HCEC 1CT (cell line): ENCODE results near the gene ANKMY1.

Experiments
- DNase-seq: peaks from one replicate; pipeline ENCODE4 v3.0.0-alpha.2; 2017

The ANKMY1 gene

DNA sequence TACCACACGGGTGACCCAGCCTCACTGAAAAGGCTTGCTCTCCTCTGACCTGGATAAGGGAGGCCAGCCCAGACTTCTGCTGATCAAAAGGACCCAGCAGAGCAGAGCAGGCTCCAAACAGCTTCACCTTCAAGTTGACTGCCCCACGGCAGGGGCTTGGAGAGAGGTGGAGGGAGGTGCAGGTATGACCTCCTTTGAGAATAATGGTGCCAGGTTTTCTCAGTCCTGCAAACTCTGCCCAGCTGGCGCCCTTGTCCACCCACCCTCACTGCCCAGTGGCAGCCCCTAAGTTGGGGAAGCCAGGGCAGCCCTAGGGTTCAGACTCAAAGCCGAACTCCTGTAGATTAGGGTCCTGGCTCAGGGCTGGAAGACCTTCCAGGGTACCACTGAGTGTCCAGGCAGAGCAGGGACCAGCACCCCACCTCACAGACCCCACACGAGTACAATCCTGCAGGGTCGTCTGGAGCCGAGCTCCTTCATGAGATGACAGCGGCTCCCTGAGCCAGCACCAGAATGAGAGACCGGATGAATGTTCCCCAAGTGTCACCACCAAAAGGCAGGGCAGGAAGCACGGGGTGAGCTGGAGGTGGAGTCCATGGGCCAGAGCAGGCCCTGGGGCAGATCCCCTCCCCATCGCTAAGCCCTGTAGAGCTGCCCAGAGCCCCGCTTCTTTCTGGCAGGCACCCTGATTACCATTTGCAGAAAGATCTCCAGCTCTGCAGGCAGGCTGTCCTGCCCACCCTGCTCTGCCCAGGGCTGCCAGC, 125.9 kb downstream of the ANKMY1 start:
- DNase-seq, result no peak

DNA sequence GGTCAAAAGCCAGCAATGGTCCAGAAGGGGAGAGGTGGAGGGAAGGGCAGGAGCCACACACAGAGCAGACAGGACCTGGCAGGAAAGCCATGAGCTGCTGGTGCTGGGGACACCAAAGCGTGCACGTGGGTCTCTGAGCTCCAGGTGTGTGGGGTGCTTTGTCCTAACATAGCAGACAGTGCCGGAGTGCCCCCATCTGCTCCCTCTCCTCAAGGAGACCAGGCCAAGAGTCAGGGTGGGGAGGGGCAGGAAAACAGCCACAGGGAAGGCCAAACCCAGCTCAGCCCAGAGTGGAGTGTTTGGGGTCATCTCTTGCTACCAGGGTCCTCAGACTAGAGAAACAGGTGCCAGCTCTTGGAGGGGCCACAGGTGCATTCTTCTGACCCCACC, 126.5 kb downstream of the ANKMY1 start:
- DNase-seq, result no peak

DNA sequence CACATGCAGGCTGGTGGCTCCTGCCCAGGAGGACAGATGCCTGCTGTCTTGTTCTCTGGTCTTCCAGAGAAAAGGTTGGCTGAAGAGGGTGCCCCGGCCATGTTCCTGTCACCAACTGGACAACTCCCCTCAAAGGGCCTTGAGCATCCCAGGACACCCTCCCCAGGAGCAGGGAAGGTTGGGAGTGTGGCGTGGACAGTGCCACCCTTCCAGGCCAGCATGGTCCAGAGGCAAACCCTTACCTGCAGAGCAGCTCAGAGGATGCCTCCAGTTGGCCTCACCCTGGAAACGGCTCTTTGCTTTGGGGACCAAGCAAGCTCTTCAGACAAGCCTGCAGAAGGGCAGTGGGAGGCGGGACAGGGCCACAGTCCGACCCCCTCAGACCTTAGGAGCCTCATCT, 127.2 kb downstream of the ANKMY1 start:
- DNase-seq, result no peak

DNA sequence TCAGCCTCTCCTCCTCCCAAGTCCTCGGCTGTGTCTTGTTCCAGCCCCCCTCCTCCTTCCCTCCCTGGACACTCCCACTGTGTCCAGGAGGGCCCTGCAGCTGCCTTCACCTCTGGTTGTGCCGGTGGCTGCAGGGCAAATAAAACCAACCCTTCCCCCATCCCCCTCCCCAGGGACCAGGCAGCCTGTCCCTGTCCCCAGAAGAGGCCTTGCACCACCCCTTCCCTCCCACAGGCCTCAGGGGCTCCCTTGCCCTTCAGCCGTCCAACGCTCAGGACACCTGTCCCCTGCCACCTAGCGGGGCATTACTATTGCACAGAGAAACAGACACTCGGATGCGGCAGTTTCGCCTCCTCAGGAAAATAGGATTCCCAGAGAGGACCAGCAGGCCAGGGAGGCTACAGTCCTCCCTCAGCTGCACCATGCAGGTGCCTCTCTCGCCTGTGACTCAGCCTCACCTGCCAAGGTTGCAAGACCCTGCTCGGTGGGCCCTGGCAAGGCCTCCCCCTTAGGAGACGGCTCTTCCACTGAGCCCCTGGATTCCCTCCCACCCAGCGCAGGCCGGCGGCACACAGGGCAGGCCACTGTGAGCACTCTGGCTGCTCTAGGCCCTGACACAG, 127.8 kb downstream of the ANKMY1 start:
- no peak for DNase-seq
